ENCODE results near the gene SPTBN4.

The SPTBN4 gene

DNA sequence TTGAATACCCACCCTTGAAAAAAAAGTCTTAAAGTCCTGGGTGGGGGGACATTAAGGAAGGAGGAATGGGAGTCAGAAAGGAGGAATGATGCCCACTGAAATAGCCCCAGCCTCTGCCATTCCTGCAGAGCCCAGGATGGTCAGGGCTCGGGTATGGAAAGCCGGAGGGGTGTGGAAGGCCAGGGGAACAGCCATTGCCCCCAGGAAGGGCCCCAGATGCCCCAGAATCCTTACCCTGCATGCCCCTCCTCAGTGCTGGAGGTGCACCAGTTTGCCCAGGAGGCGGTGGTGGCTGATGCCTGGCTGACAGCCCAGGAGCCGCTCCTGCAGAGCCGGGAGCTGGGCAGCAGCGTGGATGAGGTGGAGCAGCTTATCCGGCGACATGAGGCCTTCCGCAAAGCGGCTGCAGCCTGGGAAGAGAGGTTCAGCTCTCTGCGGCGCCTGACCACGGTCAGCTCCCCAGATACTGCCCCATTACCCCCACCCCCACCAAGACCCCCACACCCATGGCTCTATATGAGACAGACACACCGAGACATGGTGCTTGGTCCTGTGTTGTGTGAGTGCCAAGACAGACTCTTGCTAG is 99.2 kb downstream of the SPTBN4 start:
- no peak for DNase-seq (ENCODE audit: extremely low spot score)
- TF ChIP-seq CTCF (IDR thresholded peaks at IDR 0.05; ENCODE audit: control extremely low read depth, extremely low read depth, low read depth, missing control alignments) = no peak
- ChIA-PET POLR2A (no interaction called here), CTCF (no interaction called here)

DNA sequence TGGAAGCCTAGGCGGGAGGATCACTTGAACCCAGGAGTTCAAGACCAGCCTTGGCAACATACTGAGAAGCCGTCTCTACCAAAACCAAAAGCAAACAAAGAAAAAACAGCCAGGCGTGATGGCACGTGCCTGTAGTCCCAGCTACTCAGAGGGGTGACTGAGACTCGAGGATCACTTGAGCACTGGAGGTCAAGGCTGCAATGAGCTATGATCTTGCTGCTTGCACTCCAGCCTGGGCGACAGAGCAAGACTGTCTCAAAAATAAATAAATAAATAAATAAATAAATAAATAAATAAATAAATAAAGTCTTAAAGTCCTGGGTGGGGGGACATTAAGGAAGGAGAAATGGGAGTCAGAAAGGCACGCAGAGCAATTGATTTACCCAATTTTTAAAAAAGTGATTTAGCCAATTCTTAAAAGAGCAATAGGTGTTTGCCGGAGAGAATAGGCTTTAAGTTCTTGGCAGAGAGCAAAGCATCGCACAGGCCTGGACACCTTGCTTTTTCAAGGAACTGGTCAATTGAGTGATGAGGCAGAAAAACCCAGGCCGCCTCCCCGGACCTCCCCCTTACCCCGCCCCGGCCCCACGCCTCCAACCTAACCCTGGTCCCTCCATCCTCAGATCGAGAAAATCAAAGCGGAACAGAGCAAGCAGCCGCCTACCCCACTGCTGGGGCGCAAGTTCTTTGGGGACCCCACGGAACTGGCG is 100.4 kb downstream of the SPTBN4 start:
- ChIA-PET POLR2A (no interaction called here), CTCF (interaction anchor here (1.4 to 2.2 kb wide), 2 partner anchors 68 to 262 kb away, joined by 3 to 8 read pairs; no protein-coding TSS in a partner anchor)
- TF ChIP-seq CTCF (IDR thresholded peaks at IDR 0.05; ENCODE audit: control extremely low read depth, extremely low read depth, low read depth, missing control alignments) = no peak
- DNase-seq (ENCODE audit: extremely low spot score) = peak; percentile 60

DNA sequence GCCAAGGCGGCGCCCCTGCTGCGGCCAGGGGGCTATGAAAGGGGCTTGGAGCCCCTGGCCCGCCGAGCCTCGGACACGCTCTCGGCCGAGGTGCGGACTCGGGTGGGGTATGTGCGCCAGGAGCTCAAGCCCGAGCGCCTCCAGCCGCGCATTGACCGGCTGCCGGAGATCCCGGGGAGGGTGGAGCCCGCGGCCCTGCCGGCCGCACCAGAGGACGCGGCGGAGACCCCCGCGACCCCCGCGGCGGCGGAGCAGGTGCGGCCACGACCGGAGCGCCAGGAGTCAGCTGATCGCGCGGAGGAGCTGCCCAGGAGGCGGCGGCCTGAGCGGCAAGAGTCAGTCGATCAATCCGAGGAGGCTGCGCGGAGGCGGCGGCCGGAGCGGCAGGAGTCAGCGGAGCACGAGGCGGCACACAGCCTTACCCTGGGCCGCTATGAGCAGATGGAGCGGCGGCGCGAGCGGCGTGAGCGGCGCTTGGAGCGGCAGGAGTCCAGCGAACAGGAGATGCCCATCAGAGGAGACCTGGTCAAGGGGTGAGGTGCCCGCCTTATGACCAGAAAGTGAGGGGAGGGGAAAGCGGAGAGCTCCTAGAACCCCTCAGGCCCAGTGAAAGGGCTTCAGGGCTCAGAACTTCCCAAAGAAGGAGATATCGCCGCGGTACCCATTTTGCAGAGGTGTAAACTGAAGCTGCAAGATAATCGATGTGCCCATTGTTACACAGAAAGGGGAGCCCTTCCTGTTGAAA is 101.1 kb downstream of the SPTBN4 start:
- ChIA-PET POLR2A (interaction anchor here (0.7 kb wide), 1 partner anchor 94 kb away, joined by 3 read pairs; no protein-coding TSS in a partner anchor), CTCF (interaction anchor here (1.4 to 2.2 kb wide), 2 partner anchors 67 to 263 kb away, joined by 3 to 8 read pairs; no protein-coding TSS in a partner anchor)
- no peak for DNase-seq (ENCODE audit: extremely low spot score)
- TF ChIP-seq CTCF (IDR thresholded peaks at IDR 0.05; ENCODE audit: control extremely low read depth, extremely low read depth, low read depth, missing control alignments) = no peak

GRCh38 chr19:40570313-40571004 is 103.7 kb downstream of the SPTBN4 start:
- CTCF ChIA-PET = interaction anchor here (0.8 to 2.2 kb wide), 18 partner anchors 9 to 266 kb away, joined by 3 to 14 read pairs (median 4); partner anchors contain the start of genes BLVRB and SPTBN4
- TF ChIP-seq CTCF (IDR thresholded peaks at IDR 0.05; ENCODE audit: control extremely low read depth, extremely low read depth, low read depth, missing control alignments) = peak; percentile 40
- POLR2A ChIA-PET = interaction anchor here (0.5 to 0.6 kb wide), 5 partner anchors 15 to 265 kb away, joined by 3 to 7 read pairs (median 3); no protein-coding TSS in a partner anchor
- peak; percentile 98 for DNase-seq (ENCODE audit: extremely low spot score)

GRCh38 chr19:40571005-40571318 is 104.2 kb downstream of the SPTBN4 start:
- no peak for DNase-seq (ENCODE audit: extremely low spot score)
- POLR2A ChIA-PET = interaction anchor here (0.5 to 0.6 kb wide), 3 partner anchors 15 to 266 kb away, joined by 3 read pairs; no protein-coding TSS in a partner anchor
- CTCF ChIA-PET = interaction anchor here (0.8 to 2.2 kb wide), 18 partner anchors 8 to 267 kb away, joined by 3 to 14 read pairs (median 4); partner anchors contain the start of genes BLVRB and SPTBN4
- TF ChIP-seq CTCF (IDR thresholded peaks at IDR 0.05; ENCODE audit: control extremely low read depth, extremely low read depth, low read depth, missing control alignments) = no peak
